Ascending aorta (tissue), 2 donors: Measurements from ENCODE around the gene CTU1. TPM values are rescaled to one million over a fixed set of nuclear protein-coding genes. Genes with fewer than 3 reads are reported as not detected.

Source experiments
- DNase-seq, 2 donors: peaks; one replicate each; pipeline ENCODE4 v3.0.0-alpha.2; 2019; ENCODE audit warnings: low spot score in 2 of 2
- H3K27ac ChIP-seq, 2 donors: fragments of 200-600 bp; sonication (generic); one replicate each; pipeline ENCODE4 v1.5.1; 2016 to 2017; ENCODE audit warnings: mild to moderate bottlenecking in 1 of 2
- H3K27me3 ChIP-seq: fragments of 200-600 bp; sonication (generic); one replicate; pipeline ENCODE4 v1.5.1; 2017
- H3K36me3 ChIP-seq, 2 donors: fragments of 200-600 bp; sonication (generic); one replicate each; pipeline ENCODE4 v1.5.1; 2016
- H3K4me1 ChIP-seq, 2 donors: fragments of 200-600 bp; sonication (generic); one replicate each; pipeline ENCODE4 v1.5.1; 2016 to 2017; ENCODE audit warnings: mild to moderate bottlenecking in 1 of 2
- H3K4me3 ChIP-seq, 2 donors: fragments of 200-600 bp; sonication (generic); one replicate each; pipeline ENCODE4 v1.5.1; 2016 to 2017; ENCODE audit warnings: mild to moderate bottlenecking in 1 of 2
- H3K9me3 ChIP-seq, 2 donors: fragments of 200-600 bp; sonication (generic); one replicate each; pipeline ENCODE4 v1.5.1; 2016
- CTCF ChIP-seq, 3 experiments: fragments of 200-600 bp in 2 of 3; fragments of 450-650 bp in 1 of 3; sonication (generic) in 2 of 3; IDR thresholded peaks; one replicate each; pipeline ENCODE4 v1.5.1; 2016 to 2019; ENCODE audit warnings: antibody characterized with exemption in 3 of 3, mild to moderate bottlenecking in 1 of 3, moderate library complexity in 1 of 3
- intact Hi-C: fragments of 100-400 bp; cut with DNase I; formaldehyde crosslinking; loops from one replicate; pipeline ENCODE4 v1.15.1; 2023
- total RNA-seq: library from RNA; depleted of rRNA; stranded (reverse); fragments of >200 nt; gene quantifications from one replicate; pipeline ENCODE4 v1.1.0, GENCODE V29; 2016

Gene CTU1
- total RNA-seq, 1 donor from 2014 or later = 8.9 TPM

- Histone ChIP-seq H3K27me3 (no peaks in the 10 kb centered on the region), H3K4me3 (no peak overlapping the region), H3K4me1 (no peaks in the 10 kb centered on the region), H3K9me3 (no peaks in the 10 kb centered on the region), H3K36me3 (peaks cover 0 to 9% of the 10 kb centered on the region in 2 donors), H3K27ac (no peak overlapping the region)
- DNase-seq = no peak
- intact Hi-C loops = no loop called here
- TF ChIP-seq CTCF (IDR thresholded peaks at IDR 0.05) = no peak
These were observed 14.5 kb downstream of the CTU1 start for GRCh38 chr19:51093510-51094345.

- Histone ChIP-seq H3K36me3 (peaks cover 0 to 5% of the 10 kb centered on the region in 2 donors), H3K4me3 (no peak overlapping the region), H3K27ac (no peak overlapping the region), H3K9me3 (no peaks in the 10 kb centered on the region), H3K4me1 (no peaks in the 10 kb centered on the region), H3K27me3 (no peaks in the 10 kb centered on the region)
- intact Hi-C loops = no loop called here
- no peak for DNase-seq
- TF ChIP-seq CTCF (IDR thresholded peaks at IDR 0.05) = no peak
These were observed 15.1 kb downstream of the CTU1 start for GRCh38 chr19:51093101-51093500.

GRCh38 chr19:51091895-51092873, 16.0 kb downstream of the CTU1 start:
- Histone ChIP-seq H3K4me3 (no peak overlapping the region), H3K36me3 (no peaks in the 10 kb centered on the region), H3K27ac (no peak overlapping the region), H3K4me1 (no peaks in the 10 kb centered on the region), H3K27me3 (no peaks in the 10 kb centered on the region), H3K9me3 (no peaks in the 10 kb centered on the region)
- no peak for TF ChIP-seq CTCF (IDR thresholded peaks at IDR 0.05)
- no peak for DNase-seq
- intact Hi-C loops = no loop called here

GRCh38 chr19:51091126-51091525, 17.1 kb downstream of the CTU1 start:
- TF ChIP-seq CTCF (IDR thresholded peaks at IDR 0.05) = no peak
- Histone ChIP-seq H3K27me3 (no peaks in the 10 kb centered on the region), H3K4me1 (no peaks in the 10 kb centered on the region), H3K4me3 (no peak overlapping the region), H3K27ac (no peak overlapping the region), H3K9me3 (no peaks in the 10 kb centered on the region), H3K36me3 (no peaks in the 10 kb centered on the region)
- DNase-seq = no peak
- intact Hi-C loops = no loop called here

- no peak overlapping the region for H3K27ac ChIP-seq
- intact Hi-C loops = no loop called here
- H3K4me1 ChIP-seq = no peaks in the 10 kb centered on the region
- H3K36me3 ChIP-seq = no peaks in the 10 kb centered on the region
- no peak overlapping the region for H3K4me3 ChIP-seq
- H3K27me3 ChIP-seq = no peaks in the 10 kb centered on the region
- DNase-seq = no peak
- TF ChIP-seq CTCF (IDR thresholded peaks at IDR 0.05) = no peak
- H3K9me3 ChIP-seq = no peaks in the 10 kb centered on the region
These were observed 17.7 kb downstream of the CTU1 start for GRCh38 chr19:51090471-51090870.
